ENCODE data around the gene CCDC69. TPM values are rescaled to one million over a fixed set of nuclear protein-coding genes. Genes with fewer than 3 reads are reported as not detected.
A peak's percentile ranks its signal among the peaks of the same experiment; 100 is the strongest.

Gene CCDC69
- 10 to 100 TPM; 87.6 to 92.7 TPM for total RNA-seq

GRCh38 chr5:151223447-151224264 lies at the start of gene CCDC69:
TSS of gene CCDC69 (minus strand) at chr5:151224092. CDS start at chr5:151223970, 122 bp downstream.
- CTCF ChIA-PET, result interaction anchor here (1.0 to 11.9 kb wide), 11 partner anchors 11 to 224 kb away, joined by 3 to 133 read pairs (median 6); partner anchors contain the start of genes GM2A and SLC36A1
- no peaks in the 10 kb centered on the region for H3K9me3 Mint-ChIP-seq (ENCODE audit: insufficient read depth)
- POLR2A ChIA-PET, result interaction anchor here (0.9 to 4.7 kb wide), 10 partner anchors 11 to 97 kb away, joined by 3 to 114 read pairs (median 4); partner anchors contain the start of genes ANXA6 and GM2A
- H3K27ac Mint-ChIP-seq, result peak within 1 kb of the TSS; percentile 91
- H3K36me3 Mint-ChIP-seq (ENCODE audit: low read depth), result peaks cover 49% of the 10 kb centered on the region
- ATAC-seq (peak; percentile 77), DNase-seq (peak; percentile 71)
- no peaks in the 10 kb centered on the region for H3K27me3 Mint-ChIP-seq (ENCODE audit: low read depth)
- H3K4me1 Mint-ChIP-seq (ENCODE audit: low read depth), result peaks cover 55% of the 10 kb centered on the region
- H3K4me3 Mint-ChIP-seq, result peak within 1 kb of the TSS; percentile 85

GRCh38 chr5:151271336-151271735 lies 47.4 kb upstream of the CCDC69 start:
- Mint-ChIP-seq H3K27me3 (ENCODE audit: low read depth) (peaks cover 5% of the 10 kb centered on the region), H3K9me3 (ENCODE audit: insufficient read depth) (no peaks in the 10 kb centered on the region), H3K36me3 (ENCODE audit: low read depth) (peaks cover 13% of the 10 kb centered on the region), H3K4me3 (no peak overlapping the region), H3K27ac (no peak overlapping the region), H3K4me1 (ENCODE audit: low read depth) (no peaks in the 10 kb centered on the region)
- CTCF ChIA-PET, result interaction anchor here (1.0 kb wide), 1 partner anchor 14 kb away, joined by 3 read pairs; no protein-coding TSS in a partner anchor
- DNase-seq (no peak), ATAC-seq (no peak)
- POLR2A ChIA-PET, result no interaction called here

- DNase-seq, result no peak
- Mint-ChIP-seq H3K36me3 (ENCODE audit: low read depth) (peaks cover 13% of the 10 kb centered on the region), H3K4me3 (no peak overlapping the region), H3K27me3 (ENCODE audit: low read depth) (peaks cover 3% of the 10 kb centered on the region), H3K4me1 (ENCODE audit: low read depth) (no peaks in the 10 kb centered on the region), H3K9me3 (ENCODE audit: insufficient read depth) (no peaks in the 10 kb centered on the region), H3K27ac (no peak overlapping the region)
- CTCF ChIA-PET, result interaction anchor here (1.0 kb wide), 1 partner anchor 14 kb away, joined by 3 read pairs; no protein-coding TSS in a partner anchor
- no peak for ATAC-seq
- POLR2A ChIA-PET, result no interaction called here
These were observed 46.7 kb upstream of the CCDC69 start for GRCh38 chr5:151270599-151270998.

- CTCF ChIA-PET, result no interaction called here
- no peak for DNase-seq
- Mint-ChIP-seq H3K4me1 (ENCODE audit: low read depth) (no peaks in the 10 kb centered on the region), H3K36me3 (ENCODE audit: low read depth) (peaks cover 13% of the 10 kb centered on the region), H3K9me3 (ENCODE audit: insufficient read depth) (no peaks in the 10 kb centered on the region), H3K27me3 (ENCODE audit: low read depth) (no peaks in the 10 kb centered on the region), H3K4me3 (no peak overlapping the region), H3K27ac (no peak overlapping the region)
- POLR2A ChIA-PET, result no interaction called here
- ATAC-seq, result no peak
These were observed 43.8 kb upstream of the CCDC69 start for GRCh38 chr5:151267491-151268260.

- Mint-ChIP-seq H3K9me3 (ENCODE audit: insufficient read depth) (no peaks in the 10 kb centered on the region), H3K27me3 (ENCODE audit: low read depth) (no peaks in the 10 kb centered on the region), H3K4me1 (ENCODE audit: low read depth) (no peaks in the 10 kb centered on the region), H3K27ac (peak overlapping the region; percentile 0), H3K4me3 (no peak overlapping the region), H3K36me3 (ENCODE audit: low read depth) (peaks cover 13% of the 10 kb centered on the region)
- DNase-seq (no peak), ATAC-seq (no peak)
- CTCF ChIA-PET, result no interaction called here
- POLR2A ChIA-PET, result no interaction called here
These were observed 40.2 kb upstream of the CCDC69 start for GRCh38 chr5:151264113-151264512.

GRCh38 chr5:151262532-151262931 lies 38.6 kb upstream of the CCDC69 start:
- Mint-ChIP-seq H3K4me1 (ENCODE audit: low read depth) (no peaks in the 10 kb centered on the region), H3K36me3 (ENCODE audit: low read depth) (peaks cover 9% of the 10 kb centered on the region), H3K27me3 (ENCODE audit: low read depth) (no peaks in the 10 kb centered on the region), H3K27ac (no peak overlapping the region), H3K9me3 (ENCODE audit: insufficient read depth) (no peaks in the 10 kb centered on the region), H3K4me3 (no peak overlapping the region)
- ATAC-seq (no peak), DNase-seq (no peak)
- CTCF ChIA-PET, result interaction anchor here (0.7 kb wide), 1 partner anchor 291 kb away, joined by 3 read pairs; no protein-coding TSS in a partner anchor
- POLR2A ChIA-PET, result no interaction called here

GRCh38 chr5:151259931-151260330 lies 36.0 kb upstream of the CCDC69 start:
- no peaks in the 10 kb centered on the region for H3K27me3 Mint-ChIP-seq (ENCODE audit: low read depth)
- DNase-seq, result no peak
- ChIA-PET POLR2A (interaction anchor here (1.2 kb wide), 1 partner anchor 25 kb away, joined by 3 read pairs; no protein-coding TSS in a partner anchor), CTCF (no interaction called here)
- H3K4me1 Mint-ChIP-seq (ENCODE audit: low read depth), result peaks cover 7% of the 10 kb centered on the region
- H3K36me3 Mint-ChIP-seq (ENCODE audit: low read depth), result no peaks in the 10 kb centered on the region
- H3K9me3 Mint-ChIP-seq (ENCODE audit: insufficient read depth), result no peaks in the 10 kb centered on the region
- no peak for ATAC-seq
- H3K4me3 Mint-ChIP-seq, result no peak overlapping the region
- no peak overlapping the region for H3K27ac Mint-ChIP-seq

- Mint-ChIP-seq H3K27ac (no peak overlapping the region), H3K4me1 (ENCODE audit: low read depth) (peaks cover 12% of the 10 kb centered on the region), H3K36me3 (ENCODE audit: low read depth) (no peaks in the 10 kb centered on the region), H3K9me3 (ENCODE audit: insufficient read depth) (no peaks in the 10 kb centered on the region), H3K4me3 (no peak overlapping the region), H3K27me3 (ENCODE audit: low read depth) (no peaks in the 10 kb centered on the region)
- ChIA-PET CTCF (interaction anchor here (0.7 kb wide), 1 partner anchor 1877 kb away, joined by 3 read pairs; no protein-coding TSS in a partner anchor), POLR2A (interaction anchor here (1.2 kb wide), 1 partner anchor 24 kb away, joined by 3 read pairs; no protein-coding TSS in a partner anchor)
- ATAC-seq (peak; percentile 35), DNase-seq (no peak)
These were observed 34.9 kb upstream of the CCDC69 start for GRCh38 chr5:151258816-151259215.

GRCh38 chr5:151258201-151258611 lies 34.3 kb upstream of the CCDC69 start:
- no peaks in the 10 kb centered on the region for H3K27me3 Mint-ChIP-seq (ENCODE audit: low read depth)
- DNase-seq (no peak), ATAC-seq (no peak)
- H3K4me1 Mint-ChIP-seq (ENCODE audit: low read depth), result peaks cover 17% of the 10 kb centered on the region
- H3K27ac Mint-ChIP-seq, result no peak overlapping the region
- no peaks in the 10 kb centered on the region for H3K36me3 Mint-ChIP-seq (ENCODE audit: low read depth)
- ChIA-PET POLR2A (no interaction called here), CTCF (interaction anchor here (0.7 kb wide), 1 partner anchor 1877 kb away, joined by 3 read pairs; no protein-coding TSS in a partner anchor)
- H3K9me3 Mint-ChIP-seq (ENCODE audit: insufficient read depth), result no peaks in the 10 kb centered on the region
- H3K4me3 Mint-ChIP-seq, result no peak overlapping the region

GRCh38 chr5:151257731-151258181 lies 33.9 kb upstream of the CCDC69 start:
- Mint-ChIP-seq H3K27ac (no peak overlapping the region), H3K4me3 (no peak overlapping the region), H3K9me3 (ENCODE audit: insufficient read depth) (no peaks in the 10 kb centered on the region), H3K36me3 (ENCODE audit: low read depth) (no peaks in the 10 kb centered on the region), H3K4me1 (ENCODE audit: low read depth) (peaks cover 17% of the 10 kb centered on the region), H3K27me3 (ENCODE audit: low read depth) (no peaks in the 10 kb centered on the region)
- ChIA-PET CTCF (interaction anchor here (1.0 kb wide), 2 partner anchors 23 to 142 kb away, joined by 3 to 4 read pairs; no protein-coding TSS in a partner anchor), POLR2A (no interaction called here)
- ATAC-seq (no peak), DNase-seq (no peak)

GRCh38 chr5:151255621-151256286 lies 31.9 kb upstream of the CCDC69 start:
- Mint-ChIP-seq H3K36me3 (ENCODE audit: low read depth) (no peaks in the 10 kb centered on the region), H3K4me1 (ENCODE audit: low read depth) (peaks cover 32% of the 10 kb centered on the region), H3K27me3 (ENCODE audit: low read depth) (no peaks in the 10 kb centered on the region), H3K4me3 (no peak overlapping the region), H3K27ac (no peak overlapping the region), H3K9me3 (ENCODE audit: insufficient read depth) (no peaks in the 10 kb centered on the region)
- no peak for DNase-seq
- ATAC-seq, result no peak
- ChIA-PET POLR2A (no interaction called here), CTCF (no interaction called here)

Measured in activated CD8-positive, alpha-beta T cell treated with anti-CD3 and anti-CD28 coated beads, Interleukin-2, amount 10 ng/mL, durations not matched to agents 7 days and 5 days (primary cell).